ENCODE measurements around the gene JAKMIP2.
"Not testable (repeated sequence)": the region's sequence is repeated elsewhere in the genome, so short reads cannot be mapped to it uniquely, and the experiment has no call there.

Gene JAKMIP2

DNA sequence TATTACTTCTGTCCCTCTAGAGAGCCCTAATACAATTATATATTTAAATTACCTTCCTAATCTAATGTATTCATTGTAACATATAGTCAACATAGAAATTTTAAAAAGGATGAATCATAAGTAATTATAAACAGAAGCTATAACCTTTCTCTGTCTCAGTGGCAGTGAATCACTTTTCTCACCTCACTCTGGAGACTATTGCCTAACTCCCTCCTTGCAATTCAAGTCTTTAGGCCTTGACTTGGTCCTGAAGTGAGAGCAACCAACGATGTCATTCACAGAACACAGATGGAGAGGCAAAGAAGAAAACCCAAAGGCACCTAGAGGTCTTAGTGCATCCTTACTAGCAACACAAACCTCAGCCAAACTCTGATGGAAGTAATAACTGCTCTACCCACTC, 139.4 kb downstream of the JAKMIP2 start:
- no peak for DNase-seq

DNA sequence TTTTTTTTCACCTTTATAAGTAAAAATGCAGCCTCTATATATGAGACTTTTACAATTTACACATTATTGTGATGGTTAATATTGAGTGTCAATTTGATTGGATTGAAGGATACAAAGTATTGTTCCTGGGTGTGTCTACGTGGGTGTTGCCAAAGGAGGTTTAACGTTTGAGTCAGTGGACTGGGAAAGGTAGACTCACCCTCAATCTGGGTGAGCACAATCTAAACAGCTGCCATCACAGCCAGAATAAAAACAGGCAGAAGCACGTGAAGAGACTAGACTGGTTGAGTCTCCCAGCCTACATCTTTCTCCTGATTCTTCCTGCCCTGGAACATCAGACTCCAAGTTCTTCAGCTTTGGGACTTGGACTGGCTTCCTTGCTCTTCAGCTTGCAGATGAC, 139.9 kb downstream of the JAKMIP2 start:
- DNase-seq = no peak

GRCh38 chr5:147639321-147639720, 143.2 kb downstream of the JAKMIP2 start:
- no peak for DNase-seq

DNA sequence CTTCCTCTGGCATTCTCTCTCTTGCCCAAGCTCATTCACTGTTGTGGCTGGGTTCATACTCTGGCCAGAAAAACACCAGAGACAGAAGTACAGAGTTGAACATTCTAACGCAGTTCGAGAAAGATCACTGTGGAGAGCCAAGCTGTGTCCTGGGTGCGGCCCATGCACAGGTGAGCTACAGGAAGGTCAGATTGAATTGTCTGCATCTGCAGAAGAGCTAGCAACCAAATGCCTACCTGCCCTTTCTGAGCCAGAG, 145.9 kb downstream of the JAKMIP2 start:
- DNase-seq = no peak

DNA sequence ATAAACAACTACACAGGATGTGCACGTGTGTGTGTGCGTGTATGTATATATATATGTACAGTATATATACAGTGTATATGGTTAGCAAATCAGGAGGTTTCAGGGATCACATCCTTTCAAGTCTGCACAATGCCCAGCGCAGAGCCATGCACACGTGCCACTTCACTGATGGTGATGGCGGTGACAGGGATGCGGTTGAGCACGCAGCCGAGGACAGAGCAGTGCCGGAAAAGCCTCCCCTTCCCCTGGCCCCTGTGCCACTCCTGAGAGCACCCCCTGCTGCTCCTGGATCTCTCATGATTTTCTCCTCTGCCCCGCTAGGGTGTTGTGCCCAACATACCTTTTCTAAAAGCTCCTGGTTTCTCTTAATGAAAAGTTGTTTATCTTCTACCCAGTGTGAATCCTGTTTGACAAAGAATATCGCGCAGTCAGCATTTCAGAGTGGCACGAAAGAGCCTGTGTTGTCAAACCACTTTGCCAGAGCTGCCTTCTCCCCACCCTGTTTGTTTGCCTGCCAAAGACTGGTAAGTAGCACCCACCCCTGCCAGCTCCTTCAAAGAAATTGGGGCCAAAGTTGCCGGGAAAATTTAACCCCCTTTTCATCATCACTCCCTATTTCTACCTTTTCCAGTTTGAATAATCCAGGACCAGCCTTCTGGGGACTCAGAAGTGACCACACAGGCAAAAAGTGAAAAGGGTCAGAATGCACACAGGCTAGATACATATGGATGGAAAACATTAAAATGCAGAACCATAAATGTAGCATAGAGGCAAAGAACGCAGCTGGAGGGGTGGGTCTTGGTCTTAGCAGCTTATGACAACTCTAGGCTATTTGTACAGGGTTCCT, 146.4 kb downstream of the JAKMIP2 start:
- DNase-seq = no peak

DNA sequence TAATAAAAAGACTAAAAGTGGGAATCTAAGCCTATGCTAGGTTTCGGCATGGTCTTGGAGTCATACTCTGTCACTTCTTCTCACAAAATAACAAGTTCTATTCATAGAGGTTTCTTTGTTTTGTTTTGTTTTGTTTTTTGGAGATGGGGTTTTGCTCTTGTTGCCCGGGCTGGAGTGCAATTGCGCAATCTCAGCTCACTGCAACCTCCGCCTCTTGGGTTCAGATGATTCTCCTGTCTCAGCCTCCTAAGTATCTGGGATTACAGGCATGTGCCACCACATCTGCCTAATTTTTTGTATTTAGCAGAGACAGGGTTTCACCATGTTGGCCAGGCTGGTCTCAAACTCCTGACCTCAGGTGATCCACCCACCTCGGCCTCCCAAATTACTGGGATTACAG, 147.1 kb downstream of the JAKMIP2 start:
- not testable (repeated sequence) for DNase-seq

DNA sequence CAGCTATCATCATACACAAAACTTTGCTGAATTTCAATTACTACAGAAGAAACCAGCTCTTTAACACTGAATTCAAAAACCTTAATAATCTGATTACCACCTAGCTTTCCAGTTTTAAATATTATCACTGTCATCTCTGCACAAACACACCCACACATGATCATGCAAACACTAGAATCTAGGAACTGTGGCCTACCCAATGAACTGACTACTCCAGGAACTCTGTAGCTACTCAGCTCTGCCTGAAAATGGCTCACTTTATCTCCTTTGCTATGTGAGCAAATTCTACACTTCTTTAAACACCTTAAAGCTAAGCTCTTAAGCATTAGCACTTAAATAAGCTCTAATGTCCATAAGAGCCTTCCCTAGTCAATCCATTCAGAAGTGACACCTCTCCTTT, 149.4 kb downstream of the JAKMIP2 start:
- no peak for DNase-seq

GRCh38 chr5:147631428-147632003, 151.0 kb downstream of the JAKMIP2 start:
- no peak for DNase-seq

- DNase-seq = no peak
Observed at GRCh38 chr5:147629196-147629595, 153.3 kb downstream of the JAKMIP2 start.

GRCh38 chr5:147628058-147628895, 154.3 kb downstream of the JAKMIP2 start:
- DNase-seq = peak; percentile 56

DNA sequence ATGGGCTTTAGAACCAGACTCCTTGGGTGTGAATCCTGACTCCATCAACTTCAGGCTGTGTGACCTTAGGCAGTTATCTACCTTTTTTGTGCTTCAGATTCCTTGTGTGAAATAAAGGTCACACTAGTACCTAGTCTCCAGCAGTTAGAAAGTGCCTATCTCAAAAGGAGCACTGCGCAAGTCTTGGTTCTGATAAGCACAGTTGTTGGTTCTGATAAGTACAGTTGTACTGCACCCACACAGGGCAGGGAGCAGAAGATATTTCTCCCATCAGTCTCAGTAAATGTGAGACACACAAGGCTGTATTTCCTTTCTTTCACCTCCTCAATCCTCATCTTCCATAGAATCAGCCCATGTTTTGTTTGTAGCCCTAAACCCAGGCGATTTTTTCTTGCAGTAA, 156.1 kb downstream of the JAKMIP2 start:
- no peak for DNase-seq

GRCh38 chr5:147621016-147621415, 161.5 kb downstream of the JAKMIP2 start:
- no peak for DNase-seq

DNA sequence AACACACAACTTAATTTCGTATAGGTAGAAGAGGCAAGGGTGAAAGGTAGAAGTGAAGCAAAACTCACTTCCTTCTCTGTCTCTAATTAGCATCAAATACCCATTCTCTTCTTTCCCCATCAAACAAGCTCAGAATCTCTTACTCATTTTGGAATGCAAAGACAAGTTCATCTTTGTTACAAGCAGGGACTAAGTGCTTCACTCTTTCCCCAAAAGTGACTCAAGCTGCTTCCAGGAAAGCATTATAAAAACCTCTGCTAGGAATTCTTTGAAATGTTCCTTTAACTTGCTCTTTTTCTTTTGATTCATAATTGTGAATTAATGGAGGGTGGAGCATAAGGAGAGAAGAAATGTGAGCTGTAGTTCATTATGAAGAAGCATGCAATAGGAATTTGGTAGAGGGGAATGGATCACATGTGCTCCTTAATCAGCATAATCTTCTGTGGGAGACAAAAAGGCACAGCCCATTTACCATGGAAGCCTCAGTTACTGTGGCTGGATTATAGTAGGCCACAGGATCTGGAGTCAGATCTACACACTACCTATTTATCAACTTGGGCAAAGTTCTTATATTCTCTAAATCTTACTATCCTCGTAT, 163.1 kb downstream of the JAKMIP2 start:
- no peak for DNase-seq

- DNase-seq = no peak
Observed at GRCh38 chr5:147617711-147618350, 164.7 kb downstream of the JAKMIP2 start.

GRCh38 chr5:147617191-147617606, 165.3 kb downstream of the JAKMIP2 start:
- no peak for DNase-seq

DNA sequence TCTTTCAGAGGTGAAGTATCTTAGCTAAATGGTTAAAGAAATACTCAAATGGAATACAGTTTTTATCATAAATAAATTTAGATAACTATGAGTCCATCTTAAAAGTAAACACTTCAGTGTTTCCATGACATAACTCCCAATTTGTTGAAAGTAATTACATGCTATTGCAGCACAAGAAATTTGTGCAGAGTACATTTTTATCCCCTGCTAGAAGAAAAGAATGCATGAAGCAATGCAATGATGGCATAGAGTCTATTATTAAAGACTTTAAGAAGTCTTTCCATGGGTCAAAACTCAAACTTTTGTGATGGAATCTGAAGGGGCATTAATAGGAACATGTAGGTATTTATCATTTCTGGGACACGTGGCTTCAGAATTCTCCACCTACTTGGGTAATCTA, 166.1 kb downstream of the JAKMIP2 start:
- DNase-seq = no peak

DNA sequence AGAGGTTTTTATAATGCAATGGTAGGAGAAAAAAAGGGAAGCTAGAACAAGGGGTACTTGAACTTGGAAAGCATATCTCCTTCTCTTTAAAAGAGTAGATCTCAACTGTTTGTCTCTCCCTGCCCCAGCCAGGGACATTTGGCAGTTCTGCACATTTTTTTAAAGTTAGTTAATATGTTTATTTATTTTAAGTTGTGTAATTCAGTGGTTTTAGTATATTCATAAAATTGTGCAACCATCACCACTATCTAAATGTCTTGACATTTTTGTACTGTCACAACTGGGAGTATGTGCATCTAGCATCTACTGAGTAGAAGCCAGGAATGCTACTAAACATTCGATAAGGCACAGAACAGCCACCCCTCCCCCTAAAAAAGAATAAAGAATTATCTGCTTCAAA, 169.2 kb downstream of the JAKMIP2 start:
- DNase-seq = no peak

DNA sequence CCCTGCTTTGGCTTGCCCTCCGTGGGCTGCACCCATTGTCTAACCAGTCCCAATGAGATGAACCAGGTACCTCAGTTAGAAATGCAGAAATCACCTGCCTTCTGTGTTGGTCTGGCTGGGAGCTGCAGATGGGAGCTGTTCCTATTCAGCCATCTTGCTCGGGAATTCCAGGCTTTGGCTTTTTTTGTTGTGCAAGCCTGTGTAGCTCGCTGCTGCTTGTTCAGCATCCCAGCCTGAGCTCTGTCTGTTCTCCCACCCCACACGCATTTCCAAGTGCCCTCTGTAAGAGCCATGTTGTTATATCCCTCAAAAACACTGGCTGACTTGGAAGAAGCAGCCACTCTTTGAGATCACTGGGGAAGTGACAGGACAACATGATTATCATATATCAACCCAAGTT, 171.0 kb downstream of the JAKMIP2 start:
- DNase-seq = no peak

DNA sequence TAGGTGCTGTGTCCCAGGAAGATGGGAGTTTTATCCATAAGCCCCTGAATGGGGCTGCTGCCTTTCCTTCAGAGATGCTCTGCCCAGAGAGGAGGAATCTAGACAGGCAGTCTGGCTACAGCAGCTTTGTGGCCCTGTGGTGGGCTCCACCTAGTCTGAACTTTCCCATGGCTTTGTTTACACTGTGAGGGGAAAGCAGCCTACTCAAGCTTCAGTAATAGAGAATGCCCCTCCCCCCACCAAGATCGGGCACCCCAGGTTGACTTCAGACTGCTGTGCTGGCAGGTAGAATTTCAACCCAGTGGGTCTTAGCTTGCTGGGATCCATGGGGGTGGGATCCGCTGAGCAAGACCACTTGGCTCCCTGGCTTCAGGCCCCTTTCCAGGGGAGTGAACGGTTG, 171.7 kb downstream of the JAKMIP2 start:
- DNase-seq = no peak

DNA sequence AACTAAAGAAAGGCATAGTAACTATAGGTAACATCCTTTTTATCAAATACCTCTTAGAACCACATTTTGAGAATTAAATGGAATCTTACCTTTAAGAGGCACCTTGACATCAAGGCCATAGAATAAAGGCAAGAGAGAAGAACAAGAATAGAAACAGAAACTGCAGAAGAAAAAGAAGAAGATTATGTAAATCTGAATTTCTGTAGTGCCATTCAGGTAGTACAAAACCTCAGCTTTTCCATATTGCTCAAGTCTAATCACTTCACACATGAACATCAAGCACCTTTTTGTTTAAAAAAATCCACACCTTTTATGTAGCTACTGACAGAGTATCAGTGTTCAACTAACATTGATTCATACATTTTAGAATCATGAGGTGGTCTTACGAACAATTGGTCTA, 180.9 kb downstream of the JAKMIP2 start:
- no peak for DNase-seq

- DNase-seq = no peak
Observed at GRCh38 chr5:147591120-147591519, 191.4 kb downstream of the JAKMIP2 start.

GRCh38 chr5:147590096-147590495, 192.4 kb downstream of the JAKMIP2 start:
- DNase-seq = no peak

- no peak for DNase-seq
Observed at GRCh38 chr5:147586832-147587231, 195.7 kb downstream of the JAKMIP2 start.

Measured in kidney glomerular epithelial cell (primary cell).